ENCODE results near the gene DUSP23. TPM values are rescaled to one million over a fixed set of nuclear protein-coding genes. Genes with fewer than 3 reads are reported as not detected.
A peak's percentile ranks its signal among the peaks of the same experiment; 100 is the strongest.

Gene DUSP23
- total and polyA plus RNA-seq, 7 donors: 18.5 to 236 (median 46.5) TPM

DNA sequence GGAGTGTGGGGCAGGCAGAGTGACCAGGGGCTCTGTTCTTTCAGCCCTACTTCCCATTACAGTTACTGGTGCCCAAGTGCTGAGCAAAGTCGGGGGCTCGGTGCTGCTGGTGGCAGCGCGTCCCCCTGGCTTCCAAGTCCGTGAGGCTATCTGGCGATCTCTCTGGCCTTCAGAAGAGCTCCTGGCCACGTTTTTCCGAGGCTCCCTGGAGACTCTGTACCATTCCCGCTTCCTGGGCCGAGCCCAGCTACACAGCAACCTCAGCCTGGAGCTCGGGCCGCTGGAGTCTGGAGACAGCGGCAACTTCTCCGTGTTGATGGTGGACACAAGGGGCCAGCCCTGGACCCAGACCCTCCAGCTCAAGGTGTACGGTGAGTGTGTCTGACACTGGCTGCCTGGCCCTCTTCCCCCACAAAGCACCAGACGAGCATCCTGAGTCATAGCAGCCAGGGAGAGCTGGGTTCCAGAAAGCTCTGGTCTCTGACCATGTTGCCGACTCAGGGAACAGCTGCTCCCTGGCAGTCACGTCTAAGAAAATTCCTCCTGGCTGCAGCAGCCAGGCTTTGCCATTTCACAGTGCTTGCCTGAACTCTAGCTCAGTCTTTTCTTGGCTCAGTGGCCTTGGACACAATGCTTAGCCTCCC lies 49.2 kb downstream of the DUSP23 start:
- no peaks in the 10 kb centered on the region for H3K36me3 ChIP-seq (ENCODE audit: insufficient read depth in 1 of 2, low read depth in 1 of 2)
- DNase-seq (peak; percentile 27 to 64), ATAC-seq (peak; percentile 83 to 94 (median 88))
- WGBS, 3 donors: 34 to 47% (median 37%) methylated on average over 18 of the region's 18 CpGs
- no peak for TF ChIP-seq CTCF (IDR thresholded peaks at IDR 0.05)
- no peaks in the 10 kb centered on the region for H3K9me3 ChIP-seq
- intact Hi-C loops (cut with DNase I): no loop called here
- H3K4me3 ChIP-seq: no peak overlapping the region
- no peaks in the 10 kb centered on the region for H3K27me3 ChIP-seq (ENCODE audit: insufficient read depth in 3 of 3, low read length in 2 of 3)
- H3K4me1 ChIP-seq: peaks cover 8% of the 10 kb centered on the region
- H3K27ac ChIP-seq: no peak overlapping the region

DNA sequence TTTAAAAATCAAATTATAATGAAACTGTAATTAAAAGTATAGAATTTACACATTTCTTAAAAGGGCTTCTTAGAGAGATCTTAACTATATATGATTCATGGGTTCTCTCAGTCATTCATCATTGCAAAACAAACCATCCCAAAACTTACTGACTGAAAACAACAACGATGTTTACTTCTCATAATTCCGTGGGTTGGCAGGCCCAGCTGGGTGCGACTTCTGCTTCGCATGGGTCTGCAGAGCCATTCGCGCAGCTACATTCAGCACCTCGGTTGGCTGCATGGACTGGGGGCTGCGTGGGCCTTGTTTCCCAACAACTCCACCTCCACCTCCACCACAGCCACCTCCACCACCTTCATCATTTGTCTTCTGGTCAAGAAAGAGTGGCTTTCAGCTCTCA lies 50.0 kb downstream of the DUSP23 start:
- no peaks in the 10 kb centered on the region for H3K9me3 ChIP-seq
- no peaks in the 10 kb centered on the region for H3K36me3 ChIP-seq (ENCODE audit: insufficient read depth in 1 of 2, low read depth in 1 of 2)
- no peak for ATAC-seq
- H3K4me3 ChIP-seq: no peak overlapping the region
- H3K4me1 ChIP-seq: peaks cover 8% of the 10 kb centered on the region
- DNase-seq: no peak
- H3K27ac ChIP-seq: no peak overlapping the region
- WGBS, 3 donors: 79 to 86% (median 81%) methylated on average over 8 of the region's 8 CpGs
- intact Hi-C loops (cut with DNase I): no loop called here
- no peak for TF ChIP-seq CTCF (IDR thresholded peaks at IDR 0.05)
- no peaks in the 10 kb centered on the region for H3K27me3 ChIP-seq (ENCODE audit: insufficient read depth in 3 of 3, low read length in 2 of 3)

GRCh38 chr1:159831412-159832141 lies 50.8 kb downstream of the DUSP23 start:
- intact Hi-C loops (cut with DNase I): no loop called here

More at GRCh38 chr1:159831412-159832141, 50.8 kb downstream of the DUSP23 start:
- no peaks in the 10 kb centered on the region for H3K9me3 ChIP-seq
- H3K4me1 ChIP-seq: peaks cover 8% of the 10 kb centered on the region
- DNase-seq: no peak
- H3K27me3 ChIP-seq (ENCODE audit: insufficient read depth in 3 of 3, low read length in 2 of 3): no peaks in the 10 kb centered on the region
- H3K4me3 ChIP-seq: no peak overlapping the region
- H3K27ac ChIP-seq: no peak overlapping the region
- 48 to 59% (median 57%) methylated on average over 7 of the region's 7 CpGs for WGBS, 3 donors
- no peak for ATAC-seq
- no peaks in the 10 kb centered on the region for H3K36me3 ChIP-seq (ENCODE audit: insufficient read depth in 1 of 2, low read depth in 1 of 2)
- no peak for TF ChIP-seq CTCF (IDR thresholded peaks at IDR 0.05)

Other genes starting within 250 kb of the DUSP23 start
- gene OR10J5, start 245.0 kb upstream of the DUSP23 start, total RNA-seq: not detected
- not detected for gene OR10J5, start 245.0 kb upstream of the DUSP23 start, polyA plus RNA-seq
- not detected for gene APCS, start 193.1 kb upstream of the DUSP23 start, total RNA-seq
- gene APCS, start 193.1 kb upstream of the DUSP23 start, polyA plus RNA-seq: not detected
- gene CRP, start 66.4 kb upstream of the DUSP23 start, total RNA-seq: under 1 TPM in 2 of 4 donors, not detected in 2; 0.30 to 0.46 TPM
- gene CRP, start 66.4 kb upstream of the DUSP23 start, polyA plus RNA-seq: under 1 TPM in 2 of 3 donors, not detected in 1; 0.04 to 0.05 TPM
- under 1 TPM in 3 of 4 donors, not detected in 1; 0.20 to 0.39 (median 0.32) TPM for gene FCRL6, start 21.4 kb downstream of the DUSP23 start, total RNA-seq
- under 1 TPM in 1 of 3 donors, not detected in 2; 0.21 TPM for gene FCRL6, start 21.4 kb downstream of the DUSP23 start, polyA plus RNA-seq
- gene SLAMF8, start 45.9 kb downstream of the DUSP23 start, total RNA-seq: 1 to 10 TPM; 1.1 to 1.6 (median 1.4) TPM
- gene SLAMF8, start 45.9 kb downstream of the DUSP23 start, polyA plus RNA-seq: under 1 TPM; 0.10 to 0.63 (median 0.22) TPM
- not detected for gene VSIG8, start 81.7 kb downstream of the DUSP23 start, total RNA-seq
- not detected for gene VSIG8, start 81.7 kb downstream of the DUSP23 start, polyA plus RNA-seq
- gene CFAP45, start 119.2 kb downstream of the DUSP23 start, total RNA-seq: under 1 TPM in 1 of 4 donors, not detected in 3; 0.42 TPM
- gene CFAP45, start 119.2 kb downstream of the DUSP23 start, polyA plus RNA-seq: under 1 TPM; 0.04 to 0.25 (median 0.13) TPM
- gene TAGLN2, start 144.5 kb downstream of the DUSP23 start, total RNA-seq: 10 to 100 TPM; 42.8 to 61.3 (median 45.6) TPM
- 10 to 100 TPM; 29.6 to 91.6 (median 56.1) TPM for gene TAGLN2, start 144.5 kb downstream of the DUSP23 start, polyA plus RNA-seq
- gene IGSF9, start 164.7 kb downstream of the DUSP23 start, total RNA-seq: not detected
- gene IGSF9, start 164.7 kb downstream of the DUSP23 start, polyA plus RNA-seq: under 1 TPM in 2 of 3 donors, not detected in 1; 0.01 TPM
- gene SLAMF9, start 173.3 kb downstream of the DUSP23 start, total RNA-seq: not detected
- gene SLAMF9, start 173.3 kb downstream of the DUSP23 start, polyA plus RNA-seq: not detected

All from psoas muscle (tissue), 8 donors.